ENCODE measurements around the gene PHLDA2.

DNA sequence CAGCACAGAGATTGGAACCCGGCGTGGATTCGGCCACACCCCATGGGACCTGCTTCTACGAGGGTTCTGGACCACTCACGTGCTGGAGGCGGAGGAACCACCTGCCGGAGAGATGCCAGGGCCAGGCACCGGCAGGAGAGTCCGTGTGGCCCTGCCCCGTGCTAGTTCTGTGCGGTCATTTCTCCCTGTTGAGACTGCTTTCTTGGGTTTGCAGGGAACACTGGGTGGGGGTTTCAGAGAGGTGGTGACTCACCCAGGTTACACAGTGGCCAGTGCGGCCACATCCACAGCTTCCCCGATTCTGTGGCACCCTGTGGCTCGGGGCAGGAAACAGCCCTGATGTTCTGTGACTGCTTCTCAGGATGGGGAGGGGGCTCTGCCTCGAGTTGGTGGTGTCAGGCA, 3.6 kb upstream of the PHLDA2 start:
- TF ChIP-seq CTCF (conservative IDR thresholded peaks at IDR 0.05; ENCODE audit: low read length) (no peak), EZH2phosphoT487 (IDR thresholded peaks at IDR 0.05; ENCODE audit: borderline replicate concordance) (no peak)

Data from Loucy (cell line).